GM23338 (cell line): Measurements from ENCODE around the gene OVCA2. TPM values are rescaled to one million over a fixed set of nuclear protein-coding genes. Genes with fewer than 3 reads are reported as not detected.

ENCODE experiments used
- ATAC-seq: fragments of 200-7000 bp; cut with Tn5 transposase; 3 replicates; pipeline ENCODE4 v1.9.1; 2020
- DNase-seq: peaks from one replicate; pipeline ENCODE4 v3.0.0-alpha.2; 2015; ENCODE audit warnings: low spot score
- H2AFZ ChIP-seq: fragments of 200-600 bp; sonication (generic); 2 replicates; pipeline ENCODE4 v1.8.0; 2016; ENCODE audit warnings: antibody characterized with exemption, mild to moderate bottlenecking, moderate library complexity
- H3F3A ChIP-seq: fragments of 200-600 bp; sonication (generic); replicated peaks from 2 replicates; pipeline ENCODE4 v1.8.0; 2017; ENCODE audit warnings: antibody characterized with exemption, mixed run types, low read depth
- H3K27ac ChIP-seq: fragments of 200-600 bp; sonication (generic); 2 replicates; pipeline ENCODE4 v1.6.1; 2016; ENCODE audit warnings: low read depth
- H3K27me3 ChIP-seq: fragments of 200-600 bp; sonication (generic); 2 replicates; pipeline ENCODE4 v1.8.0; 2016; ENCODE audit warnings: mild to moderate bottlenecking, mixed run types, moderate library complexity; ENCODE audit not compliant: insufficient read depth
- H3K36me3 ChIP-seq: fragments of 200-600 bp; sonication (generic); 2 replicates; pipeline ENCODE4 v1.8.0; 2016; ENCODE audit warnings: mild to moderate bottlenecking; ENCODE audit not compliant: insufficient read depth
- H3K4me1 ChIP-seq: fragments of 200-600 bp; sonication (generic); 2 replicates; pipeline ENCODE4 v1.8.0; 2016; ENCODE audit warnings: mild to moderate bottlenecking, moderate library complexity; ENCODE audit not compliant: insufficient read depth
- H3K4me2 ChIP-seq: fragments of 200-600 bp; sonication (generic); 2 replicates; pipeline ENCODE4 v1.7.1; 2017; ENCODE audit warnings: mixed run types
- H3K4me3 ChIP-seq: fragments of 200-600 bp; sonication (generic); 2 replicates; pipeline ENCODE4 v1.6.1; 2016; ENCODE audit warnings: mixed run types
- H3K79me2 ChIP-seq: fragments of 200-600 bp; sonication (generic); replicated peaks from 2 replicates; pipeline ENCODE4 v1.8.0; 2017; ENCODE audit warnings: mild to moderate bottlenecking; ENCODE audit not compliant: insufficient read depth
- H3K9me2 ChIP-seq: fragments of 200-600 bp; sonication (generic); 2 replicates; pipeline ENCODE4 v1.8.0; 2017; ENCODE audit not compliant: insufficient read depth
- H4K20me1 ChIP-seq: fragments of 200-600 bp; sonication (generic); replicated peaks from 2 replicates; pipeline ENCODE4 v1.8.0; 2017; ENCODE audit warnings: mild to moderate bottlenecking; ENCODE audit not compliant: insufficient read depth
- H3K27ac Mint-ChIP-seq: 2 replicates; pipeline ENCODE4 v1.8.0; 2020; ENCODE audit warnings: inconsistent platforms, mild to moderate bottlenecking, moderate library complexity, mixed read lengths
- H3K27me3 Mint-ChIP-seq: 3 replicates; pipeline ENCODE4 v1.8.0; 2022; ENCODE audit warnings: low read depth, mild to moderate bottlenecking, moderate library complexity, mixed read lengths, inconsistent platforms; ENCODE audit not compliant: insufficient read depth, poor library complexity
- H3K36me3 Mint-ChIP-seq: 3 replicates; pipeline ENCODE4 v1.8.0; 2021; ENCODE audit warnings: low read depth, mild to moderate bottlenecking, inconsistent platforms, moderate library complexity, mixed read lengths
- H3K4me1 Mint-ChIP-seq: 3 replicates; pipeline ENCODE4 v1.8.0; 2020; ENCODE audit warnings: mild to moderate bottlenecking, inconsistent platforms, mixed read lengths
- H3K4me3 Mint-ChIP-seq: 3 replicates; pipeline ENCODE4 v1.8.0; 2021; ENCODE audit warnings: moderate library complexity, mild to moderate bottlenecking, inconsistent platforms, mixed read lengths
- H3K9me3 Mint-ChIP-seq: 3 replicates; pipeline ENCODE4 v1.8.0; 2020; ENCODE audit warnings: moderate library complexity, mild to moderate bottlenecking, inconsistent platforms, mixed read lengths
- POLR2AphosphoS5 ChIP-seq: IDR thresholded peaks from 2 replicates; pipeline ENCODE4 v1.6.1; 2016; ENCODE audit warnings: antibody characterized with exemption, low read depth
- ZNF114 ChIP-seq: fragments of 250-450 bp; sonication (Bioruptor Pico); IDR thresholded peaks from 2 replicates; pipeline ENCODE4 v1.5.0; 2020; ENCODE audit warnings: mild to moderate bottlenecking, moderate library complexity
- polyA plus RNA-seq: library from polyadenylated mRNA; unstranded; fragments of >200 nt; fragmentation: Nextera tagmentation; extraction: Ambion mirVana; gene quantifications from 2 replicates; pipeline ENCODE4 v1.2.1, GENCODE V29; 2016
- total RNA-seq: library from RNA; depleted of rRNA; stranded (reverse); fragments of >200 nt; shearing (Covaris generic); gene quantifications from 2 replicates; pipeline ENCODE4 v1.2.3, GENCODE V29; 2014
- TF ChIP-seq, protein P1 (sequence below), 2 experiments: fragments of 200-600 bp in 1 of 2; sonication (generic) in 1 of 2; conservative IDR thresholded peaks; 2 replicates each; pipeline versions ENCODE4 v1.5.1 to v1.6.1; 2016 to 2017; ENCODE audit warnings: antibody characterized with exemption in 2 of 2, low read depth in 2 of 2, mild to moderate bottlenecking in 2 of 2, moderate library complexity in 1 of 2
- TF ChIP-seq, protein P2 (sequence below): fragments of 250-450 bp; sonication (Bioruptor Pico); IDR thresholded peaks from 2 replicates; pipeline ENCODE4 v1.5.0; 2020; ENCODE audit warnings: mild to moderate bottlenecking, moderate library complexity
- TF ChIP-seq, protein P3 (sequence below): IDR thresholded peaks from one replicate; pipeline ENCODE4 v1.6.1; 2018; ENCODE audit warnings: antibody characterized with exemption; ENCODE audit not compliant: unreplicated experiment

Gene OVCA2
- total and polyA plus RNA-seq, 2 experiments from 2014 or later: 15.9 to 21.3 TPM

GRCh38 chr17:1992541-1992940, 49.3 kb upstream of the OVCA2 start:
- Histone ChIP-seq H3K79me2 (no peaks in the 10 kb centered on the region), H3K27ac (no peak overlapping the region), H3K36me3 (no peaks in the 10 kb centered on the region), H3K4me1 (peaks cover 10% of the 10 kb centered on the region; the same call in 1 of the 2 replicates), H3K4me2 (no peak overlapping the region), H3K9me2 (no peaks in the 10 kb centered on the region), H4K20me1 (no peaks in the 10 kb centered on the region), H3K27me3 (peaks cover 12% of the 10 kb centered on the region), H3F3A (no peaks in the 10 kb centered on the region), H2AFZ (no peak overlapping the region), H3K4me3 (no peak overlapping the region)
- Mint-ChIP-seq H3K9me3 (no peaks in the 10 kb centered on the region), H3K4me1 (peaks cover 22% of the 10 kb centered on the region), H3K36me3 (no peaks in the 10 kb centered on the region), H3K27me3 (peaks cover 18% of the 10 kb centered on the region), H3K27ac (no peak overlapping the region), H3K4me3 (no peak overlapping the region)
- no peak for ATAC-seq
- DNase-seq: no peak
- TF ChIP-seq ZNF114 (CRISPR knock-in tag) (no peak), POLR2AphosphoS5 (no peak)
- TF ChIP-seq, protein P1, sequence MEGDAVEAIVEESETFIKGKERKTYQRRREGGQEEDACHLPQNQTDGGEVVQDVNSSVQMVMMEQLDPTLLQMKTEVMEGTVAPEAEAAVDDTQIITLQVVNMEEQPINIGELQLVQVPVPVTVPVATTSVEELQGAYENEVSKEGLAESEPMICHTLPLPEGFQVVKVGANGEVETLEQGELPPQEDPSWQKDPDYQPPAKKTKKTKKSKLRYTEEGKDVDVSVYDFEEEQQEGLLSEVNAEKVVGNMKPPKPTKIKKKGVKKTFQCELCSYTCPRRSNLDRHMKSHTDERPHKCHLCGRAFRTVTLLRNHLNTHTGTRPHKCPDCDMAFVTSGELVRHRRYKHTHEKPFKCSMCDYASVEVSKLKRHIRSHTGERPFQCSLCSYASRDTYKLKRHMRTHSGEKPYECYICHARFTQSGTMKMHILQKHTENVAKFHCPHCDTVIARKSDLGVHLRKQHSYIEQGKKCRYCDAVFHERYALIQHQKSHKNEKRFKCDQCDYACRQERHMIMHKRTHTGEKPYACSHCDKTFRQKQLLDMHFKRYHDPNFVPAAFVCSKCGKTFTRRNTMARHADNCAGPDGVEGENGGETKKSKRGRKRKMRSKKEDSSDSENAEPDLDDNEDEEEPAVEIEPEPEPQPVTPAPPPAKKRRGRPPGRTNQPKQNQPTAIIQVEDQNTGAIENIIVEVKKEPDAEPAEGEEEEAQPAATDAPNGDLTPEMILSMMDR (conservative IDR thresholded peaks at IDR 0.05; ENCODE audit: low read depth in 2 of 2): no peak
- TF ChIP-seq, protein P2, sequence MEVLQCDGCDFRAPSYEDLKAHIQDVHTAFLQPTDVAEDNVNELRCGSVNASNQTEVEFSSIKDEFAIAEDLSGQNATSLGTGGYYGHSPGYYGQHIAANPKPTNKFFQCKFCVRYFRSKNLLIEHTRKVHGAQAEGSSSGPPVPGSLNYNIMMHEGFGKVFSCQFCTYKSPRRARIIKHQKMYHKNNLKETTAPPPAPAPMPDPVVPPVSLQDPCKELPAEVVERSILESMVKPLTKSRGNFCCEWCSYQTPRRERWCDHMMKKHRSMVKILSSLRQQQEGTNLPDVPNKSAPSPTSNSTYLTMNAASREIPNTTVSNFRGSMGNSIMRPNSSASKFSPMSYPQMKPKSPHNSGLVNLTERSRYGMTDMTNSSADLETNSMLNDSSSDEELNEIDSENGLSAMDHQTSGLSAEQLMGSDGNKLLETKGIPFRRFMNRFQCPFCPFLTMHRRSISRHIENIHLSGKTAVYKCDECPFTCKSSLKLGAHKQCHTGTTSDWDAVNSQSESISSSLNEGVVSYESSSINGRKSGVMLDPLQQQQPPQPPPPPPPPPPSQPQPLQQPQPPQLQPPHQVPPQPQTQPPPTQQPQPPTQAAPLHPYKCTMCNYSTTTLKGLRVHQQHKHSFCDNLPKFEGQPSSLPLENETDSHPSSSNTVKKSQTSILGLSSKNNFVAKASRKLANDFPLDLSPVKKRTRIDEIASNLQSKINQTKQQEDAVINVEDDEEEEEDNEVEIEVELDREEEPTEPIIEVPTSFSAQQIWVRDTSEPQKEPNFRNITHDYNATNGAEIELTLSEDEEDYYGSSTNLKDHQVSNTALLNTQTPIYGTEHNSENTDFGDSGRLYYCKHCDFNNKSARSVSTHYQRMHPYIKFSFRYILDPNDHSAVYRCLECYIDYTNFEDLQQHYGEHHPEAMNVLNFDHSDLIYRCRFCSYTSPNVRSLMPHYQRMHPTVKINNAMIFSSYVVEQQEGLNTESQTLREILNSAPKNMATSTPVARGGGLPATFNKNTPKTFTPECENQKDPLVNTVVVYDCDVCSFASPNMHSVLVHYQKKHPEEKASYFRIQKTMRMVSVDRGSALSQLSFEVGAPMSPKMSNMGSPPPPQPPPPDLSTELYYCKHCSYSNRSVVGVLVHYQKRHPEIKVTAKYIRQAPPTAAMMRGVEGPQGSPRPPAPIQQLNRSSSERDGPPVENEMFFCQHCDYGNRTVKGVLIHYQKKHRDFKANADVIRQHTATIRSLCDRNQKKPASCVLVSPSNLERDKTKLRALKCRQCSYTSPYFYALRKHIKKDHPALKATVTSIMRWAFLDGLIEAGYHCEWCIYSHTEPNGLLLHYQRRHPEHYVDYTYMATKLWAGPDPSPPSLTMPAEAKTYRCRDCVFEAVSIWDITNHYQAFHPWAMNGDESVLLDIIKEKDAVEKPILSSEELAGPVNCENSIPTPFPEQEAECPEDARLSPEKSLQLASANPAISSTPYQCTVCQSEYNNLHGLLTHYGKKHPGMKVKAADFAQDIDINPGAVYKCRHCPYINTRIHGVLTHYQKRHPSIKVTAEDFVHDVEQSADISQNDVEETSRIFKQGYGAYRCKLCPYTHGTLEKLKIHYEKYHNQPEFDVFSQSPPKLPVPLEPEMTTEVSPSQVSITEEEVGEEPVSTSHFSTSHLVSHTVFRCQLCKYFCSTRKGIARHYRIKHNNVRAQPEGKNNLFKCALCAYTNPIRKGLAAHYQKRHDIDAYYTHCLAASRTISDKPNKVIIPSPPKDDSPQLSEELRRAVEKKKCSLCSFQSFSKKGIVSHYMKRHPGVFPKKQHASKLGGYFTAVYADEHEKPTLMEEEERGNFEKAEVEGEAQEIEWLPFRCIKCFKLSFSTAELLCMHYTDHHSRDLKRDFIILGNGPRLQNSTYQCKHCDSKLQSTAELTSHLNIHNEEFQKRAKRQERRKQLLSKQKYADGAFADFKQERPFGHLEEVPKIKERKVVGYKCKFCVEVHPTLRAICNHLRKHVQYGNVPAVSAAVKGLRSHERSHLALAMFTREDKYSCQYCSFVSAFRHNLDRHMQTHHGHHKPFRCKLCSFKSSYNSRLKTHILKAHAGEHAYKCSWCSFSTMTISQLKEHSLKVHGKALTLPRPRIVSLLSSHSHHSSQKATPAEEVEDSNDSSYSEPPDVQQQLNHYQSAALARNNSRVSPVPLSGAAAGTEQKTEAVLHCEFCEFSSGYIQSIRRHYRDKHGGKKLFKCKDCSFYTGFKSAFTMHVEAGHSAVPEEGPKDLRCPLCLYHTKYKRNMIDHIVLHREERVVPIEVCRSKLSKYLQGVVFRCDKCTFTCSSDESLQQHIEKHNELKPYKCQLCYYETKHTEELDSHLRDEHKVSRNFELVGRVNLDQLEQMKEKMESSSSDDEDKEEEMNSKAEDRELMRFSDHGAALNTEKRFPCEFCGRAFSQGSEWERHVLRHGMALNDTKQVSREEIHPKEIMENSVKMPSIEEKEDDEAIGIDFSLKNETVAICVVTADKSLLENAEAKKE (CRISPR knock-in tag): no peak
- TF ChIP-seq, protein P3, sequence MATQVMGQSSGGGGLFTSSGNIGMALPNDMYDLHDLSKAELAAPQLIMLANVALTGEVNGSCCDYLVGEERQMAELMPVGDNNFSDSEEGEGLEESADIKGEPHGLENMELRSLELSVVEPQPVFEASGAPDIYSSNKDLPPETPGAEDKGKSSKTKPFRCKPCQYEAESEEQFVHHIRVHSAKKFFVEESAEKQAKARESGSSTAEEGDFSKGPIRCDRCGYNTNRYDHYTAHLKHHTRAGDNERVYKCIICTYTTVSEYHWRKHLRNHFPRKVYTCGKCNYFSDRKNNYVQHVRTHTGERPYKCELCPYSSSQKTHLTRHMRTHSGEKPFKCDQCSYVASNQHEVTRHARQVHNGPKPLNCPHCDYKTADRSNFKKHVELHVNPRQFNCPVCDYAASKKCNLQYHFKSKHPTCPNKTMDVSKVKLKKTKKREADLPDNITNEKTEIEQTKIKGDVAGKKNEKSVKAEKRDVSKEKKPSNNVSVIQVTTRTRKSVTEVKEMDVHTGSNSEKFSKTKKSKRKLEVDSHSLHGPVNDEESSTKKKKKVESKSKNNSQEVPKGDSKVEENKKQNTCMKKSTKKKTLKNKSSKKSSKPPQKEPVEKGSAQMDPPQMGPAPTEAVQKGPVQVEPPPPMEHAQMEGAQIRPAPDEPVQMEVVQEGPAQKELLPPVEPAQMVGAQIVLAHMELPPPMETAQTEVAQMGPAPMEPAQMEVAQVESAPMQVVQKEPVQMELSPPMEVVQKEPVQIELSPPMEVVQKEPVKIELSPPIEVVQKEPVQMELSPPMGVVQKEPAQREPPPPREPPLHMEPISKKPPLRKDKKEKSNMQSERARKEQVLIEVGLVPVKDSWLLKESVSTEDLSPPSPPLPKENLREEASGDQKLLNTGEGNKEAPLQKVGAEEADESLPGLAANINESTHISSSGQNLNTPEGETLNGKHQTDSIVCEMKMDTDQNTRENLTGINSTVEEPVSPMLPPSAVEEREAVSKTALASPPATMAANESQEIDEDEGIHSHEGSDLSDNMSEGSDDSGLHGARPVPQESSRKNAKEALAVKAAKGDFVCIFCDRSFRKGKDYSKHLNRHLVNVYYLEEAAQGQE: no peak
